Amniotic stem cell (primary cell): Measurements from ENCODE around the gene LRRC75B.
"Not testable (repeated sequence)": the region's sequence is repeated elsewhere in the genome, so short reads cannot be mapped to it uniquely, and the experiment has no call there.

Experiments used
- DNase-seq: peaks from one replicate; lab custom pipeline; 2025; lab: John Stamatoyannopoulos, UW

LRRC75B gene

GRCh38 chr22:24553597-24554312 lies 39.1 kb downstream of the LRRC75B start:
- no peak for DNase-seq

- not testable (repeated sequence) for DNase-seq
Measured at GRCh38 chr22:24552503-24553286, 40.2 kb downstream of the LRRC75B start.

GRCh38 chr22:24550902-24551435 lies 41.9 kb downstream of the LRRC75B start:
- DNase-seq, result no peak

GRCh38 chr22:24550028-24550901 lies 42.6 kb downstream of the LRRC75B start:
- DNase-seq, result no peak

- no peak for DNase-seq
Measured at GRCh38 chr22:24548812-24549211, 44.1 kb downstream of the LRRC75B start.

GRCh38 chr22:24543679-24544243 lies 49.1 kb downstream of the LRRC75B start:
- DNase-seq, result no peak

- DNase-seq, result no peak
Measured at GRCh38 chr22:24543185-24543601, 49.7 kb downstream of the LRRC75B start.

- no peak for DNase-seq
Measured at GRCh38 chr22:24542641-24543040, 50.2 kb downstream of the LRRC75B start.

GRCh38 chr22:24541681-24542515 lies 51.0 kb downstream of the LRRC75B start:
- DNase-seq, result no peak

GRCh38 chr22:24540470-24540869 lies 52.4 kb downstream of the LRRC75B start:
- DNase-seq, result no peak

- DNase-seq, result no peak
Measured at GRCh38 chr22:24536089-24536488, 56.8 kb downstream of the LRRC75B start.
